NCI-H82 treated with DMSO at 0.1 percent for 48 hours (cell line): ENCODE measurements around the gene ZNF25.
"Not testable (repeated sequence)": the region's sequence is repeated elsewhere in the genome, so short reads cannot be mapped to it uniquely, and the experiment has no call there.

Source experiments
- DNase-seq: peaks from one replicate; lab custom pipeline; 2025; ENCODE audit not compliant: unreplicated experiment; lab: John Stamatoyannopoulos, UW

Gene ZNF25

GRCh38 chr10:37948210-37948609 is 28.2 kb downstream of the ZNF25 start:
- DNase-seq, result no peak

GRCh38 chr10:37947526-37947925 is 28.9 kb downstream of the ZNF25 start:
- DNase-seq, result no peak

GRCh38 chr10:37937864-37938263 is 38.6 kb downstream of the ZNF25 start:
- no peak for DNase-seq

- no peak for DNase-seq
Measured at GRCh38 chr10:37934791-37935190, 41.7 kb downstream of the ZNF25 start.

GRCh38 chr10:37930423-37930822 is 46.0 kb downstream of the ZNF25 start:
- no peak for DNase-seq

GRCh38 chr10:37908165-37908564 is 68.3 kb downstream of the ZNF25 start:
- DNase-seq, result not testable (repeated sequence)

GRCh38 chr10:37906382-37906781 is 70.1 kb downstream of the ZNF25 start:
- DNase-seq, result no peak
